Subcutaneous abdominal adipose tissue (tissue), 5 donors: Measurements from ENCODE around the gene CDKAL1.

Experiments used
- H3K27ac ChIP-seq: one replicate; pipeline ENCODE4 v1.7.0; 2013; ENCODE audit warnings: low read depth, mild to moderate bottlenecking, inconsistent platforms, low read length, moderate library complexity
- H3K27me3 ChIP-seq, 5 donors: one replicate each; pipeline ENCODE4 v1.7.0; 2013; ENCODE audit warnings: low read length in 5 of 5, inconsistent platforms in 1 of 5; ENCODE audit not compliant: control insufficient read depth in 5 of 5, insufficient read depth in 4 of 5
- H3K36me3 ChIP-seq, 5 donors: one replicate each; pipeline ENCODE4 v1.7.0; 2013; ENCODE audit warnings: low read length in 5 of 5; ENCODE audit not compliant: control insufficient read depth in 5 of 5, insufficient read depth in 5 of 5
- H3K4me1 ChIP-seq, 5 donors: one replicate each; pipeline ENCODE4 v1.7.0; 2013; ENCODE audit warnings: low read length in 5 of 5, mild to moderate bottlenecking in 3 of 5, moderate library complexity in 1 of 5; ENCODE audit not compliant: control insufficient read depth in 5 of 5, insufficient read depth in 5 of 5
- H3K4me3 ChIP-seq, 5 donors: one replicate each; pipeline ENCODE4 v1.7.0; 2013; ENCODE audit warnings: low read length in 5 of 5, low read depth in 1 of 5
- H3K9ac ChIP-seq, 5 donors: one replicate each; pipeline ENCODE4 v1.7.0; 2013; ENCODE audit warnings: low read length in 5 of 5, mild to moderate bottlenecking in 4 of 5, moderate library complexity in 3 of 5
- H3K9me3 ChIP-seq, 5 donors: one replicate each; pipeline ENCODE4 v1.7.0; 2013; ENCODE audit warnings: low read length in 5 of 5; ENCODE audit not compliant: control insufficient read depth in 5 of 5
- donor health status: healthy.
- donor health status: healthy.
- donor health status: healthy.
- donor health status: healthy.
- donor health status: healthy.

Gene CDKAL1

GRCh38 chr6:20696676-20697075 is 162.4 kb downstream of the CDKAL1 start:
- no peaks in the 10 kb centered on the region for H3K36me3 ChIP-seq
- H3K27me3 ChIP-seq, result no peaks in the 10 kb centered on the region
- H3K4me3 ChIP-seq, result no peak overlapping the region
- no peaks in the 10 kb centered on the region for H3K4me1 ChIP-seq
- H3K9ac ChIP-seq, result no peak overlapping the region
- H3K27ac ChIP-seq, result no peak overlapping the region
- no peaks in the 10 kb centered on the region for H3K9me3 ChIP-seq

GRCh38 chr6:20698675-20699074 is 164.4 kb downstream of the CDKAL1 start:
- H3K4me1 ChIP-seq, result no peaks in the 10 kb centered on the region
- no peak overlapping the region for H3K9ac ChIP-seq
- no peak overlapping the region for H3K27ac ChIP-seq
- no peaks in the 10 kb centered on the region for H3K27me3 ChIP-seq
- H3K4me3 ChIP-seq, result no peak overlapping the region
- no peaks in the 10 kb centered on the region for H3K36me3 ChIP-seq
- H3K9me3 ChIP-seq, result no peaks in the 10 kb centered on the region

GRCh38 chr6:20699402-20699801 is 165.1 kb downstream of the CDKAL1 start:
- Histone ChIP-seq H3K27me3 (no peaks in the 10 kb centered on the region), H3K27ac (no peak overlapping the region)

GRCh38 chr6:20700375-20700774 is 166.1 kb downstream of the CDKAL1 start:
- no peak overlapping the region for H3K4me3 ChIP-seq
- no peak overlapping the region for H3K27ac ChIP-seq
- H3K9ac ChIP-seq, result no peak overlapping the region
- no peaks in the 10 kb centered on the region for H3K36me3 ChIP-seq
- no peaks in the 10 kb centered on the region for H3K9me3 ChIP-seq
- H3K27me3 ChIP-seq, result no peaks in the 10 kb centered on the region
- H3K4me1 ChIP-seq, result no peaks in the 10 kb centered on the region

More at GRCh38 chr6:20699402-20699801, 165.1 kb downstream of the CDKAL1 start:
- Histone ChIP-seq H3K4me3 (no peak overlapping the region), H3K9ac (no peak overlapping the region), H3K9me3 (no peaks in the 10 kb centered on the region), H3K36me3 (no peaks in the 10 kb centered on the region), H3K4me1 (no peaks in the 10 kb centered on the region)

GRCh38 chr6:20702366-20702765 is 168.1 kb downstream of the CDKAL1 start:
- H3K4me1 ChIP-seq, result no peaks in the 10 kb centered on the region
- H3K27ac ChIP-seq, result no peak overlapping the region
- no peaks in the 10 kb centered on the region for H3K27me3 ChIP-seq
- H3K9ac ChIP-seq, result no peak overlapping the region
- H3K4me3 ChIP-seq, result no peak overlapping the region
- no peaks in the 10 kb centered on the region for H3K9me3 ChIP-seq
- no peaks in the 10 kb centered on the region for H3K36me3 ChIP-seq

- Histone ChIP-seq H3K36me3 (no peaks in the 10 kb centered on the region), H3K27ac (no peak overlapping the region), H3K4me1 (no peaks in the 10 kb centered on the region), H3K4me3 (no peak overlapping the region), H3K9ac (no peak overlapping the region), H3K27me3 (no peaks in the 10 kb centered on the region), H3K9me3 (no peaks in the 10 kb centered on the region)
These were observed 168.8 kb downstream of the CDKAL1 start for GRCh38 chr6:20703049-20703448.

- H3K36me3 ChIP-seq, result no peaks in the 10 kb centered on the region
- H3K9me3 ChIP-seq, result no peaks in the 10 kb centered on the region
- H3K27ac ChIP-seq, result no peak overlapping the region
- no peak overlapping the region for H3K9ac ChIP-seq
- no peaks in the 10 kb centered on the region for H3K27me3 ChIP-seq
- no peaks in the 10 kb centered on the region for H3K4me1 ChIP-seq
- no peak overlapping the region for H3K4me3 ChIP-seq
These were observed 170.2 kb downstream of the CDKAL1 start for GRCh38 chr6:20704325-20705025.

- Histone ChIP-seq H3K27ac (no peak overlapping the region), H3K9me3 (no peaks in the 10 kb centered on the region), H3K27me3 (no peaks in the 10 kb centered on the region), H3K36me3 (no peaks in the 10 kb centered on the region), H3K9ac (no peak overlapping the region), H3K4me1 (no peaks in the 10 kb centered on the region), H3K4me3 (no peak overlapping the region)
These were observed 171.5 kb downstream of the CDKAL1 start for GRCh38 chr6:20705741-20706140.

- H3K36me3 ChIP-seq, result no peaks in the 10 kb centered on the region
- no peak overlapping the region for H3K4me3 ChIP-seq
- peaks cover 0 to 2% (median 0%) of the 10 kb centered on the region in 5 donors for H3K4me1 ChIP-seq
- no peak overlapping the region for H3K9ac ChIP-seq
- H3K9me3 ChIP-seq, result no peaks in the 10 kb centered on the region
- no peaks in the 10 kb centered on the region for H3K27me3 ChIP-seq
- H3K27ac ChIP-seq, result no peak overlapping the region
These were observed 172.1 kb downstream of the CDKAL1 start for GRCh38 chr6:20706238-20706938.

GRCh38 chr6:20706939-20707485 is 172.8 kb downstream of the CDKAL1 start:
- no peak overlapping the region for H3K4me3 ChIP-seq
- H3K36me3 ChIP-seq, result no peaks in the 10 kb centered on the region
- H3K9me3 ChIP-seq, result no peaks in the 10 kb centered on the region
- H3K27me3 ChIP-seq, result no peaks in the 10 kb centered on the region
- H3K9ac ChIP-seq, result no peak overlapping the region
- peaks cover 0 to 3% (median 2%) of the 10 kb centered on the region in 5 donors for H3K4me1 ChIP-seq
- no peak overlapping the region for H3K27ac ChIP-seq
